DMS153 treated with DMSO at 0.1 percent for 48 hours (cell line): Measurements from ENCODE around the gene IL2RA.
"Not testable (repeated sequence)": the region's sequence is repeated elsewhere in the genome, so short reads cannot be mapped to it uniquely, and the experiment has no call there.

ENCODE experiments used
- DNase-seq: peaks from one replicate; lab custom pipeline; 2025; ENCODE audit not compliant: unreplicated experiment; lab: John Stamatoyannopoulos, UW

Gene IL2RA

GRCh38 chr10:6043377-6043776, 18.8 kb downstream of the IL2RA start:
- DNase-seq, result not testable (repeated sequence)

GRCh38 chr10:6040205-6040604, 22.0 kb downstream of the IL2RA start:
- DNase-seq, result no peak

GRCh38 chr10:6039711-6040110, 22.5 kb downstream of the IL2RA start:
- no peak for DNase-seq

- no peak for DNase-seq
Observed at GRCh38 chr10:6038071-6038631, 24.0 kb downstream of the IL2RA start.

- no peak for DNase-seq
Observed at GRCh38 chr10:6037422-6037821, 24.7 kb downstream of the IL2RA start.

GRCh38 chr10:6036861-6037321, 25.3 kb downstream of the IL2RA start:
- no peak for DNase-seq

GRCh38 chr10:6035931-6036575, 26.1 kb downstream of the IL2RA start:
- DNase-seq, result no peak

- no peak for DNase-seq
Observed at GRCh38 chr10:6035101-6035834, 26.9 kb downstream of the IL2RA start.

GRCh38 chr10:6034371-6034770, 27.8 kb downstream of the IL2RA start:
- DNase-seq, result no peak

GRCh38 chr10:6033954-6034353, 28.2 kb downstream of the IL2RA start:
- DNase-seq, result no peak

GRCh38 chr10:6030940-6031339, 31.2 kb downstream of the IL2RA start:
- DNase-seq, result no peak

- no peak for DNase-seq
Observed at GRCh38 chr10:6030217-6030616, 31.9 kb downstream of the IL2RA start.

- no peak for DNase-seq
Observed at GRCh38 chr10:6027929-6028328, 34.2 kb downstream of the IL2RA start.

GRCh38 chr10:6025683-6026255, 36.4 kb downstream of the IL2RA start:
- DNase-seq, result no peak

GRCh38 chr10:6024334-6024682, 37.9 kb downstream of the IL2RA start:
- no peak for DNase-seq

GRCh38 chr10:6023661-6024333, 38.4 kb downstream of the IL2RA start:
- DNase-seq, result no peak

- DNase-seq, result no peak
Observed at GRCh38 chr10:6022660-6023059, 39.5 kb downstream of the IL2RA start.

GRCh38 chr10:6020826-6021225, 41.3 kb downstream of the IL2RA start:
- no peak for DNase-seq

- DNase-seq, result no peak
Observed at GRCh38 chr10:6019796-6020195, 42.4 kb downstream of the IL2RA start.

- DNase-seq, result no peak
Observed at GRCh38 chr10:6019010-6019782, 43.0 kb downstream of the IL2RA start.

- no peak for DNase-seq
Observed at GRCh38 chr10:6018422-6018821, 43.7 kb downstream of the IL2RA start.
